Amygdala (tissue), 56 donors: Measurements from ENCODE around the gene C5orf52.

Source experiments
- DNase-seq, 56 donors: peaks; one replicate each; lab custom pipeline; 2025; lab: John Stamatoyannopoulos, UW

Gene C5orf52

DNA sequence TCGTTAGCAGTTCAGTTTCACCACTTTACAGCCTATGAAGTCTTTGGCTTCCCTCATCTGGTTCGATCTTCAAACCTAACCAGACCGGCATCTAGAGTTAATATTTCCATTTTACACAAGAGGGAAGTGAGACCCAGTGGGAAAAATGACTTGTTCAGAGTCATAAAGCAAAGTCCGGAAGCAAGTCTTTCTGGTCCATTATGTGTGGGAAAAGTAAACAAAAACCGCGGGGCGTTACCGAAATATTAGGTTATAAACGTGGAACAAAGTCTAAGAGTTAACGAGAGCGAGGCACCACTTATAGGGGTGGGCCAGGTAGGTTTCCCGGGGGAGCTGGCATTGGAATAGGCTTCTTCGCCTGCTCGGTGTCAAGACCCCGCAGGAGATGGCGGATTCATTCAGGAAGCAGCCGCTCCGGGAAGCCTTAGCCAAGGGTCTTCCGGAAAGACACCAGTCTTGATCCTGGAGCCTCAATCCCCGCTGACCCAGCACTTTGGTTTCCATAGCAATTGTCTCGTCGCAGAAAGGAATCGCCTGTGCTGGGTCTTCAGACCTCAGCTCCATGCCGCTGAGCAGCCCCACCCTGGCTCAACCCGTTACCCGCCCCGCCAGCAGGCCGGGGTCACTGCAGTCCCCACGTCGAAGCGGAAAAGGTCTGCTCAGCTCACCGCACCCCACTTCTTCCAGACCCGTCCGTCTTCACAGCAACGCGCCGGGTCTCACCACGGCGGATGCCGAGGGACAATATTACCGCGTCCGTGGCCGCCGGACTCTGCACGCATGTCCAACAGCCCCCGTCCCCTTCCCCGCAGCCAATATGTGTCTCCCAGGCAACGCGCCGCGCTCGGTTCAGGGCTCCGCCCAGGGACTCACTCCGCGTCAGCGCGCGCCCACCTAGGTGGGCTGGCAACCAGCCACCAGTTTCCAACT lies at the start of gene C5orf52:
TSS of gene C5orf52 (plus strand) at position 872 of the 930 bp plus-strand sequence. CDS start 82 bp downstream, outside the sequence.
- peak in 30 of 56 donors; percentile 5 to 66 (median 32) for DNase-seq

DNA sequence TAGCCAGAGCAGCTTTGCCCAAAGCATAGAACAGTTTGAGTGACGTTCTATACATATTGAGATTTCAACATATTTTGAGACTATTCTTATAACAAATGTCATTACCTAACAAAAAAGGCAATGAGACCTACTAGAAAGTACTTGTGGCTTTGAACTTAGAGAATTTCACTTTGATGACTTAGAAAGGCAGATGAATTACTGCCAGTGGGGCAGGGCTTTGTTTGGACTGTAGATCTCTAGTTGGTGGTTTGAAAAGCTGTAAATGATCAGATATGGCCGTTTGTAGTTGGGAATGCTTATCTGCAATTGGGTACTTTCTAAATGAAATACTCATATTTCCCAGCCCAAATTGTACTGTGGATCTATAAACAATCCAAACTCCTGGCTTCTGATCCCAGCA lies 47.2 kb upstream of the C5orf52 start:
- DNase-seq, result no peak

DNA sequence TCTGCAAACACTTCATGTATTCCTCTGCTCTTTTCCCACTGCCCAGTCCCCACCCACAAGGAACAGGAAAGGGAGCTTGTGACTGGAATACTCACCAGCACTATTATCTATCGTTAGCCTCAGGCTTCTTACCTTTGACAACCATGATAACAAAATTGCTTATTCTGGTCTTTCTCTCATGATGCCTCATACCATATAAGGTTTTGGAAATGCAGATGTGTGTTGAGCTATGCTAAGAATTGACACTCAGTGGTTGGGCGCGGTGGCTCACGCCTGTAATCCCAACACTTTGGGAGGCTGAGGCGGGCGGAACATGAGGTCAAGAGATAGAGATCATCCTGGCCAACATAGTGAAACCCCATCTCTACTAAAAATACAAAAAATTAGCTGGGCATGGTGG lies 44.5 kb upstream of the C5orf52 start:
- DNase-seq, result no peak

DNA sequence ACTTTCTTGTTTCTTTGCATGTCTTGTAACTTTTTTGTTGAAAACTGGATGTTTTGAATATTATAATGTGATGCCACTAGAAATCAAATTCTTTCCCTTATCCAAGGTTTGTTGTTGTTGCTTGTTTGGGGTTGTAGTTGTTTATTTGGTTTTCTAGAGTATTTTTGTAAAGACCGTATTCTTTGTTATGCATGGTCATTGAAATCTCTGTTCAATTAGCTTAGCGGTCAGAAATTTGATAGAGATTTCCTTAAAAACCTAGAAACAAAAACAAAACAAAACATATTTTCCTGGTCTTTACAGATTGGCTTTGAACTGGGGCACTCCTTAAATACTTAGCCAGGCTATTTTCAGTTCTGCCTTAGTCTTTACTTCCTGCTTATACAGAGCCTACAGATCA lies 41.0 kb upstream of the C5orf52 start:
- no peak for DNase-seq

DNA sequence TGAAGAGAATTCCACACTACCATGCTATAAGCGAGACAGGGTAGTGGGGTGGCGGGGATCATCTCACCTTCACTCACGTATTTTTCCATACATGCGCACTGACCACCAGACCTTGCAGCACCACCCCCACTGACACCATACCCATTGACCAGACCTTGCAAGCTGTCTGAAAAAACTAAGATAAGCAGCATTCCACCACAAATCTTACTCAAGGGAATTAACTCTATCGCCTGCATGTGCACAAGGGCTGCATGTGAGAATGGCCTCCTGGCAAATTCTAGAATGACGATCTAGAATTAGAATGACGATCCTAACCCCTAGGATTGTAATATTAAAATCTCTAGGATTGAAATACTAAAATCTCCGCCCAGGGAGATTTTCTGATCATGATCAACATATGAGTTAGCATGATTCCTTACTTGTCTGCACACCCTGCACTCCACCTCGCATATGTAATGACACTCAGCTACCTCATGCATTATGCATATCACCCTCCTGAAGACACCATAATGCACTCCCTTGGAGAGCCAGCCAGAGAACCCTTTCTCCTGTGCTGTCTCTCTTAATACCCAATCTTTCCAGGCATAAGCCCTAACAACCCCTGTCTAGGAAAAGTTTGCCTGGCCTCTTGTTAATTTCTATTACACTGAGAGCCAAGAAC lies 30.8 kb upstream of the C5orf52 start:
- no peak for DNase-seq

DNA sequence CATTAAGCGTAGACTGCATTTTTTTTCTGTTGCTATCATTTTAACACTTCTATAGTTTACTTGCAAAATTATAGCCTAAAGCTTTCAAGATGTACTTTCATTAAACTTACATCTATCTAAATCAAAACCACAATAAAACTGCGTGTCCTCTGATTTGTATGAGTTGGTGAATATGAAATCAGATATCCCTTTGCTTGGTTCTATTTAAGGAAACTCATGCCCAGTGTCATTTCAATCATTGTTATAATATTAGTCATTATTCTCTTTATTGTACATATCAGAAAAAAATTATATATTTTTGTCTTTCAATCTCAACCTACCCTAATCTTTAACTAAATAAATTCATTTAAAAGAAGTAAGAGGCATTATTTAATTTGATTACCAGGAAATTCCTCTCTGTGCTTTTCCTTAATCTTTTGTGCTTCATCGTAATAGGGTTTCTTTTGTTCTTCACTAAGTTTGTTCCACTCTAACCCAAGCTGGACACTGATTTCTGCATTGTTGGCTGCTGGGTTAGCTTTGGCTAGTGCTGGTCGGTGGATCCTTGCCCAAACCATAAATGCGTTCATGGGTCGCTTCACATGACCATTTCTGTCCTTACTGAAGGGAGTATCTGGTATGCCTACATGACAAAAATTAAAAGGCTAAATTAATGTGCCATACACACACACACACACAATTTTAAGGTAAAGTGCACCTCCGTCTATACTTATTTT lies 22.9 kb upstream of the C5orf52 start:
- no peak for DNase-seq

DNA sequence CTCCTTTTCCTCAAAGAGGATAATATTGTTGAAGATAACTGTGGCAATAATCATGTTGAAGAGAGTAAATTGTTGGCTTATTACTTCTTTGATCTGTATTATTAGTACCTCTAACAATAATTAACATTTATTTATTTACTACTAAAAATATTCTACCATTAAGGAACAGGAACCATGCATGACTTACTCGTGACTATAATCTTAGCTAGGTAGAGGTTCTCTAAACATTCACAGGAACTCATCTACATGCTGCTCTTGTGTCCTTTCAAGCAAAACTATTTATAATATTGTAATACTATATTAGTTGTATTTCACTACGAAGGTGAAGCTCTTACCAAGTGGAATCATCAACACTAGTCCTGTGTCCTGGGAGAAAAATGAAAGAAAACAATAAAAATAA lies 22.2 kb upstream of the C5orf52 start:
- DNase-seq, result no peak

DNA sequence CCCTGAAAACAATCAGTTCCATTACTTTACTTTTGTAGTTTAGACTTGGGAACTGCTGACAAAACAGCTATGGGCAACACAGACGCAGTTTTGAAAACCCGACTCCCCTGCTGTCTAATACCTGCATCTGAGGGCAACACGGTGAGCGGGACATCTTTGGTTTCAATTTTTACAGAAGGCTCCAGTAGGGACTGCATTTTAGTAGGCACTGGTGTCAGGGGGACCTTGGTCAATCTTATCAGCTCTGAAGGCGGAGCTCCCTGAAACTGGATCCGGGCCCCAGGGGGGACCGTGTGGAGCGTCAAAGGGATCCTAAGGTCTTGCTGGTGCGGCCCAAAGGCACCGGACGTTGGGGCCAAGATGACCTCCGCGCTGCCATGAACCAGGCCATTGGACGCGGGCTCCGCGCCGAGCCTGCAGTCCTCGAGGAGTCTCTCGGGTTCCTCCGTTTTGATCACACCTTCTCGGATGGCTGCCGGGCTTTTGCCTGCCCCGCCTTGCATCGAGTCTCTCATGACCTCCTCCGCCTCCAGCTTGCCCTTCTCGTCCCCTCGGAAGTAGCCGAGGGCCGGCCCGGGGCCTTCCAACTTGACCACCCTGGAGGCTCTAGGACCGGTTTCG lies 20.2 kb upstream of the C5orf52 start:
- no peak for DNase-seq

DNA sequence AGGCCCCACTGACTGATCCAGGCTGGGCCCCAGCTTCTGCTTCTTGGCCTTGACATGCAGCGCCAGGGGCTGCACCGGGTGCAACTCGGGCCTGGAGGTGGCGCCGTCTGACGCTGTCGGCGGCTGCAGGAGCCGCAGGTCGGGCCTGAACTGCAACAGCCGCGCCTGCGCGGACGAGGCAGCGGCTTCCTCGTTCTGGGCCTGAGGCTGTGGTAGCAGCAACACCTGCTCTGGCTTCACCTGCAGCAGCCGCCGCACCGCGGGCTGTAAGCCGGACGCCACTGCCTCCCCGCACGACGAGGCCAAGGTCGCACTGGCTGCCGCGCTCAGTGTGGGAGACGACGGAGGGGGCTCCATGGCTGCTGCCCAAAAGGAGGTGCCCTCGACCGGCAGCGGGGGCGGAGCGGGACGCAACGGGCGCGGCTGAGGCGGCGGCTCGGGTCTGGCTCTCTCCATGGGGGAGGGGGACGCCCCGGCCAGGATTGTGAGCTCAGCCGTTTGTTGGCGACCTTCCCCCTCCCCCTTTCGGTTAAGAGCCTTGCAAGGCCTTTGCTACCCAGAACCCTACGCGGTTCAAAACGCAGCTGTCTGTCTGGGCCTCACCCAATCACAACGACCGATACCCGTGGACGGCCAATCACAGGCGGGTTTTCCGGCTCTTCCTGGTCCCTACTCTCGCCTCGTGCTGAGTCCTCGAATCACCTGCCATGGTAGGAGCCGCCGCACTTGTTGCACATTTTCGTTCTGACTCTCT lies 19.5 kb upstream of the C5orf52 start:
- peak in 9 of 56 donors; percentile 2 to 51 (median 14) for DNase-seq

DNA sequence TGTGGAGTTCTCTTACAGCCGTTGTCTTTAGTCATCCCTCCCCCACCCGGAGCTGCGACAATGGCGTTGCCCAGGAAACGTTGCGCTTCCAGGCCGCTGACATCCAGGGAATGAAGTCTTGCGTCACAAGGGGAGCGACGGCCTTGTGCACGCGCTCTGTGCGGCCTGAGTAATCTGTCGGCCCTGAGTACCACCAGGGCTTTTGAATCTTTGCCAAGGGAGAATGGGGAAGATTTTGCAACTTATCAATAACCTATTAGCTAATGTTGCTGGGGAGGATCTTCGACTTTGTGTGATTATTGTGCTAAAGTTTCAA lies 19.0 kb upstream of the C5orf52 start, which contains the start of gene SOX30:
TSS of gene SOX30 (minus strand) at position 62 of the 316 bp plus-strand sequence. CDS start 360 bp downstream, outside the sequence.
- no peak for DNase-seq

DNA sequence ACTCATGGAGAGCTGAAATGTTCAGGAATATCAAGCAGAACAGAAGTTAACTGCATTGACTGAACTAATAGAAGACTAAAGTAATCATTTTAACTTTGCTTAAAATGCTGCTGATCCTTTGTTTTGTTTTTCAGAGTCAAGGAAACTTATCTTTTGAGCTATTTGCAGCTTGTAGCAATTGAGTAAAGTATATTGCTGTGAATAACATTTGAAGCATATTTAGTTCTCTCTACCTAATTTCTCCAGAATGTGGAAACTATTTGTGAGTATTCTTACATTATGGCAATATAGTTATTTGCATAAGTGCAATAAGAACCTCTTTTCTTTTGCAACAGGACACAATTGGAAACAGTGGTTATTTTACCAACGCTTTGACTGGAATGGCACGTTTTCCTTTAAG lies 13.8 kb upstream of the C5orf52 start:
- DNase-seq, result no peak

DNA sequence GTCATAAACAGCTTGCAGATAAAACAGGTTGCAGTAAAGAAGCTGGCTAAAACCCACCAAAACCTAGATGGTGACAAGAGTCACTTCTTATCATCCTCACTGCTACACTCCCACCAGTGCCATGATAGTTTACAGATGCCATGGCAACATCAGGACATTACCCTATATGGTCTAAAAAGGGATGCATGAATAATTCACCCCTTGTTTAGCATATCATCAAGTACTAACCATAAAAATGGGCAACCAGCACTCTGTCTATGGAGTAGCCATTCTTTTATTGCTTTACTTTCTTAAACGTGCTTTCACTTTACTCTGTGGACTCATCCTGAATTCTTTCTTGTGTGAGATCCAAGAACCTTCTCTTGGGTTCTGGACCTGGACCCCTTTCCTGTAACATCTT lies 12.4 kb upstream of the C5orf52 start:
- no peak for DNase-seq

DNA sequence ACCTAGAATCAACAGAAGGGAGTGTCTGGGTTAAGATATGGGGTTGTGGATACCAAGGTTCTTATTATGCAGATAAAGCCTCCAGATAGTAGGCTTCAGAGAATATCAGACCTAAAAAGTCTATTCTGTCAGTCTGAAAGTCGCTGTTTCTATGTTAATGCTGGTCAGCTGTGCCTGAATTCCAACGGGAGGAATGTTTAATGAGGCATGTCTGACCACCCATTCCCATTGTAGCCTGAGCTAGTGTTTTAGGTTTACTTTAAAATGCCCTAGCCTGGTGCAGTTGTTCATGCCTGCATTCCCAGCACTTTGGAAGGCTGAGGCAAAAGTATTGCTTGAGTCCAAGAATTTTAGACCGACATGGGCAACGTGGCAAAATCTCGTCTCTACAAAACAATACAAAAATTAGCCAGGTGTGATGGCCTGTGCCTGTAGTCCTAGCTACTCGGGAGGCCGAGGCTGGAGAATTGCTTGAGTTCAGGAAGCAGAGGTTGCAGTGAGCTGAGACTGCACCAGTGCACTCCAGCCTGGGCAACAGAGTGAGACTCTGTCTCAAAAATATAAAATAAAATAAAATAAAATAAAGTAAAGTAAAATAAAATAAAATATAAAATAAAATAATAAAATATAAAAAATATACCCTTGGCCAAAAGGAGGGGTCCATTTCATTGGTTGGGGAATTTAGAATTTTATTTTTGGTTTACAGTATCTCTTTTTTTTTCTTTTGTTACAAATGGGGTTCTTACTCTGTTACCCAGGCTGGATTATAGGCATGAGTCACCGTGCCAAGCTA lies 11.3 kb upstream of the C5orf52 start:
- DNase-seq, result no peak

DNA sequence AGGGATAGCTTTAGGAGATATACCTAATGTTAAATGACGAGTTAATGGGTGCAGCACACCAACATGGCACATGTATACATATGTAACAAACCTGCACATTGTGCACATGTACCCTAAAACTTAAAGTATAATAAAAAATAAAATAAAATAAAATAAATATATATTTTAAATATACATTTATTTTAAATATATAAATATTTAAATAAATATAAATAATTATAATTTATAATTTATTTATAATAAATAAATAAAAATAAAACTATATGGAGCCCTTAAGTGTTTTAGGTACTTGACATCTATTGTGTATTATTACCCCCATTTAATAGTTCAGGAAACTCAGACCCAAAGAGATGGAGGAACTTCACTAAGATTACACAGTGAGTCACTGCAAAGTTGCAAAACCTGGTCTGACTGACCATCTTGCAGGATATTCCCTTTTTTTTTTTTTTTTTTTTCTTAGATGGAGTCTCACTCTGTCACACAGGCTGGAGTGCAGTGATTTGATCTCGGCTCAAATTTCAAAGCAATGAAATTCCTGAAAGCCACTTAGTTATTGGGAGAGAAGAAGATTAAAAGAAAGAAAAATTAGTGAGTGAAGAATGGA lies 5.8 kb upstream of the C5orf52 start:
- DNase-seq, result no peak

DNA sequence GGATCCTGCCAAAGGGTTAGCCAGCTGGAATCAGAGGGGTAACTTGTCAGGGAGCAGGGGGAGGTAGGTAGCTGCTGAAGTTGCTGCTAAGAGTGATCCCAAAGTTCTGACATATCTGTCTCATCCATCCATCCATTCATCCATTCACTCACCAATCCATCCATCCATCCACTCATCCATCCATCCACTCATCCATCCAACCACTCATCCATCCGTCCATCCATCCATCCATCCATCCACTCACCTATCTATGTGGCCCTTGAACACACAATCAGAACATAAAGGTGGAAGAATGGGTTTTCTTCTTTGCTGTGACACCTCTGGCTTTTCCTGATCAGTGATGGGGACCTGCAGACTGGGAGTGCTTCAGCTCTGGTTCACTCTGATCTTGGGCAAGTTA lies 3.0 kb upstream of the C5orf52 start:
- no peak for DNase-seq

DNA sequence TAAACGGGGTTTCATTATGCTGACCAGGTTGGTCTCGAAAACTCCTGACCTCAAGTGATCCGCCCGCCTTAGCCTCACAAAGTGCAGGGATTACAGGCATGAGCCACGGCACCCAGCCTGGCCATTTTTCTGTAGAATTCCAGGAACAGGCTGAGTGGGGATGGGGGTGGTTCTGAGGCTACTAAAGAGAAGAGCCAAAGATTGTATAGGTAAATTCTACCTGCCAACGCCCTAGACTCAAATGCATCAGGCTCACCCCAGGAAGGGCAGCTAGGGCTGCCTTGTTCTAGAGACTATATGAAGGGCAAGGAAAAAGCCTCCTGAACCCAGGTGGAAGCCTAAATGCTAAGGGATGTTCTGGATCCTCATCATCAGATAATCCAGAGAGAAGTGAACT lies 1.6 kb upstream of the C5orf52 start:
- DNase-seq, result no peak

DNA sequence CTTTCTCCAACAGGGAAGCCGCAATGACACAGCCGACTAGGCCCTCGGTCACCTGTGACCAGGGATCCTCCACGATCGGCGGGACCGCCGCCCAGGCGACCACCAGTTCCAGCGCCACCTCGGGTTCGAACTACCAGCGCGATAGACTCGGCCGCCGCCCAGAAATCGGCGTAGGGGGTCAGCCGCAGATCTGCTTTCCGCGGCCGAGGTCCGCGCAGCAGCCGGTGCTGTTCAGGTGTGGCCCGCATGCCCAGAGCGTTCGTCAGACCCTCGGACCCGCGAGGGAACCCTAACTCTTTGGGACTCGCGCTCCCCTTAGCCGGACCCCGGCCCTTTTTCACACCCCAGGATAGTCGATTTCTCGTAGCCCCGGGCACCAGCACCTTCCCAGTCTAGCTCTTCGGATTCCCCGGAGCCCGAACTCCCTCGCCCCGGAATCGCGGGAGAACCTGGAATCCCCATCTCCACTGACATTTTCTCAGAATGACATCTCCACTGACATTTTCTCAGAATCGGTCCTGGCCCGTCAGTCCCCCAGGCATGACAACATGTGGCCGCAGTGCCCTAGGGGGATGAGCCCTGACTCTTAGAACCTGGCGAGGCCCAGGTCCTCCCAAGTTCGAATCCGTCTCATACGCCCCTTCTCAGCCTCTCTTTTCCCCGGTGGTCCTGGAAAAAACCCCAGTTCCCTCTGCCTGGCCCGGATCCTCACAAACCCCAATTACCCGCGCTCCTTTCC lies 428 bp downstream of the C5orf52 start:
- DNase-seq, result no peak

DNA sequence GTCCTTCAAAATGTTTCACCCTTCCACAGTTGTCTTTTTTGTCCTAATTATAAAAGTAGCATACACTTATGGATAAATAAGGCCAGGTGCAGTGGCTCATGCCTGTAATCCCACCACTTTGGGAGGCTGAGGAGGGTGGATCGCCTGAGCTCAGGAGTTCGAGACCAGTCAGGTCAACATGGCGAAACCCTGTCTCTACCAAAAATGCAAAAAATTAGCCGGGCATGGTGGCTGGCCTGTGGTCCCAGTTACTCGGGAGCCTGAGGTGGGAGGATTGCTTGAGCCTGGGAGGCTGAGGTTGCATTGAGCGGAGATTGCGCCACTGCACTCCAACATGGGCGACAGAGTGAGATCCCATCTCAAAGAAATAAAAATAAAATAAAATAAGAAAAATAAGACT lies 1.6 kb downstream of the C5orf52 start:
- no peak for DNase-seq
